Bronchial epithelial cell (primary cell): Measurements from ENCODE around the gene ARSG. TPM values are rescaled to one million over a fixed set of nuclear protein-coding genes. Genes with fewer than 3 reads are reported as not detected.

ENCODE experiments used
- DNase-seq: peaks from one replicate; pipeline ENCODE4 v3.0.0-alpha.2; 2010; ENCODE audit warnings: low read depth
- FAIRE-seq: peaks from 2 replicates; lab custom pipeline; 2011; peaks lifted over from hg19 to GRCh38; lab: Jason Lieb, UNC
- H3K27me3 ChIP-seq: 2 replicates; pipeline ENCODE4 v1.5.1; 2011; ENCODE audit warnings: low read length; ENCODE audit not compliant: control insufficient read depth, insufficient read depth
- H3K36me3 ChIP-seq: 2 replicates; pipeline ENCODE4 v1.5.1; 2011; ENCODE audit warnings: low read length; ENCODE audit not compliant: control insufficient read depth, insufficient read depth
- H3K4me3 ChIP-seq: 2 replicates; pipeline ENCODE4 v1.5.1; 2011; ENCODE audit warnings: mild to moderate bottlenecking, low read depth, low read length, control low read depth
- CTCF ChIP-seq: IDR thresholded peaks from 2 replicates; pipeline ENCODE4 v1.5.1; 2011; ENCODE audit warnings: mild to moderate bottlenecking, moderate library complexity, low read length, control low read depth, inconsistent platforms; ENCODE audit not compliant: insufficient read depth, severe bottlenecking
- total RNA-seq: library from RNA; depleted of rRNA; stranded (reverse); fragments of >200 nt; gene quantifications from 2 replicates; pipeline ENCODE4 v1.2.1, GENCODE V29; 2014

The ARSG gene
- total RNA-seq, 1 donor from 2014 or later = 0.79 TPM

DNA sequence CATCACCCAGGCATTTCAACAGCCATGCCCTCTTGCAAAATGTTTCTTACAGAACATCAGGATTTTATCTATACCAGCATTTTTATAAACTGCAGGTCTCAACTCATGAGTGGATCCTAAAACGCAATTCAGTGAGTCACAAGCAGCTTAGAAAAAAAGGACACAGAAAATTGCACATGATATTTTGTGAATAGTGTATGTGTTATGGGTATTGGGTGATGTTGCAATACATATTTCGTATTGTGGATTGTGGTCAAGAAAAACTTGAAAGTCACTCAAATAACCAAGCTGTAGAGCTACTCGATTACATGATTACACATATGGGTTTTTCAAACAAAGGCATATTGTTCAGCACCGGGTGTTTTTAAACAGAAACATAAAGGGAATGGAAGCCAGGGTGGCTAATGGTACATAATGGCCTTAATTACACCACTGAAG is 164.6 kb downstream of the ARSG start:
- peak; percentile 82 for DNase-seq
- peak overlapping the region; percentile 71 for H3K4me3 ChIP-seq
- no peak for TF ChIP-seq CTCF
- H3K27me3 ChIP-seq = no peaks in the 10 kb centered on the region
- no peaks in the 10 kb centered on the region for H3K36me3 ChIP-seq
- FAIRE-seq = no peak

- no peak for TF ChIP-seq CTCF
- Histone ChIP-seq H3K4me3 (peak overlapping the region; percentile 71), H3K27me3 (no peaks in the 10 kb centered on the region), H3K36me3 (no peaks in the 10 kb centered on the region)
- peak; percentile 79 for DNase-seq
- no peak for FAIRE-seq
Observed at GRCh38 chr17:68456339-68457167, 165.3 kb downstream of the ARSG start.

DNA sequence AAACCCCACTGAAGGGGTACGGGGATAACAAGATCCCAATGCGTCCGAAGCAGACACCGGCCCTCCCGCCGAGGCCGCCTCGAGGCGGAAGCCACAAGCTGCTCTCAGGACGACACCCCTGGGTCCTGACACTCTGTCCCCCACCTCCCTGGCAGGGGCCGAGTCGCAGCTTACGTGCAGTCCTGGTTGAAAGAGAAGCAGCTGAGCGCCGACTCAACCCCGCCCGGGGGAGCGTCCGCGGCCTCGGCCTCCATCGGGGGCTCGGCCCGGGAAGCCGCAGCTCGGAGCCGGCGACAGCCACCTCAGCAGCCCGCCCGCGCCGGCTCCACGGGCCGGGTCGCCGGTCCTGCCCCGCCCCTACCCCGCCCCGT is 165.9 kb downstream of the ARSG start, which contains the start of gene WIPI1:
TSS of gene WIPI1 (minus strand) at position 329 of the 371 bp plus-strand sequence. CDS start at position 254, 75 bp downstream.
- H3K4me3 ChIP-seq = peak within 1 kb of the TSS; percentile 71
- no peak for TF ChIP-seq CTCF
- H3K27me3 ChIP-seq = no peaks in the 10 kb centered on the region
- no peaks in the 10 kb centered on the region for H3K36me3 ChIP-seq
- no peak for FAIRE-seq
- DNase-seq = no peak

DNA sequence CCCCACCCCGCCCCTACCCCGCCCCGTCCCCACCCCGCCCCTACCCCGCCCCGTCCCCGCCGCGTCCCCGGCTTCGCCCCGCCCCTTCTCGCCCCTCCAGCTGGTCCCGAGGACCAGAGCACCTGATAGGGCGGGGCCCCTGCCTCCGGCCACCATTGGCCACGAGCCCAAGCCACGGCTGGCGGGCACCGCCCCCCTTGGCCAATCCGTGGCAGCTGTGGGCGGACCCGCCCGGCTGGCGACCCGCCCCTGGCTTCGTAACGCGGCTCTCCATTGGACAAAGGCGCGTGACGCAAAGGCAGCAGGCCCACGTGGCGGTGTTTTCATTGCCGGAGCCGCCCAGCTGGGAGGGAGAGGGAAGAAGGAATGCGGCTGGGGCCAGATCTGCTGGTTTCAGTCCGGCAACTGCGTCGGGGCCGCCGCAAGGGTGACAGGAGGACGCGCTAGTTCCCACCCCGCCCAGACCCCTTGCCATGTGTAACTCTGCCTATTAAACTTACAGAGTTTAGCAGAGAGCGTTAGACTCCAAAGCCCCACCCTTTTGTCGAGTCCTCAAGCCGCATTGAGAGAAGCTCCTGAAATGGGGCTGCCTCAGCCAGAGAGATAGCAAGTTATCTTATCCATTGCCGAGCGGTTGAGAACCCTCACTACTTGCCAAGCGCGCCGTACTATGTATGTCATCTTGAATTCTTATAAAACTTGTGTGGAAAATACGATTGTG is 166.4 kb downstream of the ARSG start:
- FAIRE-seq (no peak), DNase-seq (peak; percentile 90)
- TF ChIP-seq CTCF = no peak

GRCh38 chr17:68458260-68459036 is 167.2 kb downstream of the ARSG start:
- no peak for TF ChIP-seq CTCF
- Histone ChIP-seq H3K4me3 (peak overlapping the region; percentile 43), H3K36me3 (no peaks in the 10 kb centered on the region), H3K27me3 (no peaks in the 10 kb centered on the region)
- FAIRE-seq (no peak), DNase-seq (no peak)

More for the DNA sequence above, 166.4 kb downstream of the ARSG start:
- H3K4me3 ChIP-seq = peak overlapping the region; percentile 71
- H3K27me3 ChIP-seq = no peaks in the 10 kb centered on the region
- H3K36me3 ChIP-seq = no peaks in the 10 kb centered on the region
